ENCODE measurements around the gene ZBTB49.
"Not testable (repeated sequence)": the region's sequence is repeated elsewhere in the genome, so short reads cannot be mapped to it uniquely, and the experiment has no call there.

The ZBTB49 gene

GRCh38 chr4:4327652-4328121 is 37.6 kb downstream of the ZBTB49 start:
- DNase-seq: no peak

- DNase-seq: no peak
Measured at GRCh38 chr4:4328206-4328605, 38.2 kb downstream of the ZBTB49 start.

GRCh38 chr4:4328840-4329239 is 38.8 kb downstream of the ZBTB49 start:
- no peak for DNase-seq

GRCh38 chr4:4329496-4329895 is 39.4 kb downstream of the ZBTB49 start:
- DNase-seq: no peak

GRCh38 chr4:4330794-4331193 is 40.7 kb downstream of the ZBTB49 start:
- no peak for DNase-seq

GRCh38 chr4:4332529-4332928 is 42.5 kb downstream of the ZBTB49 start:
- no peak for DNase-seq

GRCh38 chr4:4333265-4333706 is 43.2 kb downstream of the ZBTB49 start:
- DNase-seq: no peak

GRCh38 chr4:4334798-4335520 is 44.9 kb downstream of the ZBTB49 start:
- peak; percentile 66 for DNase-seq

GRCh38 chr4:4338210-4339001 is 48.4 kb downstream of the ZBTB49 start:
- DNase-seq: no peak

- DNase-seq: no peak
Measured at GRCh38 chr4:4339504-4340085, 49.5 kb downstream of the ZBTB49 start.

- no peak for DNase-seq
Measured at GRCh38 chr4:4341861-4342650, 52.0 kb downstream of the ZBTB49 start.

GRCh38 chr4:4343038-4343437 is 53.0 kb downstream of the ZBTB49 start:
- no peak for DNase-seq

GRCh38 chr4:4344915-4345527 is 55.0 kb downstream of the ZBTB49 start:
- DNase-seq: no peak

GRCh38 chr4:4347585-4347984 is 57.5 kb downstream of the ZBTB49 start:
- no peak for DNase-seq

GRCh38 chr4:4348585-4348984 is 58.5 kb downstream of the ZBTB49 start:
- DNase-seq: not testable (repeated sequence)

- no peak for DNase-seq
Measured at GRCh38 chr4:4349867-4350266, 59.8 kb downstream of the ZBTB49 start.

- no peak for DNase-seq
Measured at GRCh38 chr4:4350909-4351308, 60.9 kb downstream of the ZBTB49 start.

GRCh38 chr4:4355302-4355701 is 65.3 kb downstream of the ZBTB49 start:
- no peak for DNase-seq

- no peak for DNase-seq
Measured at GRCh38 chr4:4356106-4357041, 66.3 kb downstream of the ZBTB49 start.

- no peak for DNase-seq
Measured at GRCh38 chr4:4358093-4358854, 68.2 kb downstream of the ZBTB49 start.

- DNase-seq: no peak
Measured at GRCh38 chr4:4361883-4362282, 71.8 kb downstream of the ZBTB49 start.

Measured in stimulated activated naive CD4-positive, alpha-beta T cell treated with Interleukin-2 at 50 U/mL for 16 hours (primary cell).